ENCODE results near the gene PRSS23.
A peak's percentile ranks its signal among the peaks of the same experiment; 100 is the strongest.

The PRSS23 gene

DNA sequence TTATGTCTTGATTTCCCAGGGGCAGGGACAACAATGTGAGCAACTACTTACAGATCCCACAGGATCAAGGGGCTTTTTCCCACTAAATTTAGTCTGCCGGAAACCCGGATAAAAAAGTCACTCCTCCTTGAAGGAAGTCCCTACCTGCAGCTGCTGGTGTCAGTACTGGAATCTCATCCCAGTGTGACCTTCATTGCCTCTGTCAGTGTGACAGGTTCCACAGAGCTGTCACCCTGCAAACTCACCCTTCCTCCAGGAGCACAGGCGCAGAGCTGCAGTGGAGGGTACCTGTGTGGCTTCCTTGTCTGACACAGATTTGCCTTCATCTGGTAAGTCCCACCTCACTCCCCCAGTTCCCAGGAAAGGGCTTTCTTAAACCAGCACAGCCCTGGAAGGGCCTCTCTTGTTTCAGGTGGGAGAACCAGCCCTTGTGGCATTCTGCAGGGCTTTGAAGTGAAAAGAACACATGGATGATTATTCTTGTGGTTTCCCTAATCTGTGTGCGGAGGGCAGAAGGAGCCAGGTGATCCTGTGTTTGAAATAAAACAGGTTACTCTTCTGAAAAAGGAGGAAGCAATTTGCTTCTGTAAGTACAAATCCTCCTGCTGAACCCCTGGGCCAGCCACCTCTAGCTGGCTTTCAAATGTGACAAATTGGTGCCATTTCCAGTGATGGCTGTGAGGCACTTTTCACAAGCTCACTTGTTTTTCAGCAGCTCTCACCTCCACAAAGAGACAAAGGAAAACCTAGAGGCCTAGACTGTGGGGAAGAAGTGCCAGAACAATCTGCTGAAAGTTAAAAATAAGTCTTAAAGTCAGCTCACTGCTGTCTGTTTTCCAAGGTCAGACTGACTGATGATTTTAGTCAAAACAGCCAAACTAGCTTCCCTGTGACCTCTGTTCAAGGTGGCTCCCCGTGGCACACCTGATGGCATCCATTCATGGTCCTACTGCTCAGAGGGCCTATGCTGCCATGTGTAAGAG, 9.2 kb upstream of the PRSS23 start:
- no peak for DNase-seq

DNA sequence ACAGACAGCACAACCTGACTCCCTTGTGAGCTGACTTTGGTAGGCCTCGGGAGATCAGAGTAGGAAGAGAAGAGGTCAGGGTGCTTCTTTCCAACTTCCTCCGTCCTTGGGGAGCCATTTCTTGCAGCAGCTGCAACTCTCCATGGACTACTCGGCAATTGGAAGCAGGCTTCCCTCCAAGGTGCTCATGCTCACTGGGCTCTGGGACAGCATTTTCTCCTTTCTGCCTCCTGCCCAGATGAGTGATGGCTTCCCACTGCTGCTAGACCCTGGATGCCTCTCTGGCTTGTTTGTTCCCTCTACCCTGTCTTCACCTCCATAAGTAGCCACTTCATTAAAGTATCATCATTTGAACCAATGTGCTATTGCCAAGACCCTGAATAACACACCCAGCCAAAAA, 8.2 kb upstream of the PRSS23 start:
- DNase-seq = no peak

GRCh38 chr11:86793307-86793706, 7.0 kb upstream of the PRSS23 start:
- DNase-seq = no peak

DNA sequence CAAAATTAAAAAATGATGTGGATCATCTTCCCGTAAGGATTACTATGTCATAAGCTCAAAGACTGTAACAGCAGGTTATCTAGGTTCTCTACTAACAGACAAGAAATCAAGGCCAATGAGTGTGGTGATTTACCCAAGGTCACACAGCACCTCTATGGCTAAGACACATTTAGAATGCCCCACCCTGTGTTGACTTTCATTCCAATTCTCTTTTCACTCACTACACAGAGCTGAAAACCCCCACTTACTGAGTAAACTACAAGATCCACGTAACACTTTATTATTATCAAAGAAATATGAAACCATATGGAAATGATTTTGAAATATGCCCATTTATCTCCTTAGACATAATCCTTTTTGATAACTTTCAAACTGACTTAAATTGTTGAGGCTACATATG, 4.8 kb upstream of the PRSS23 start:
- no peak for DNase-seq

- DNase-seq = no peak
Observed at GRCh38 chr11:86795949-86796348, 4.4 kb upstream of the PRSS23 start.

GRCh38 chr11:86797133-86797532, 3.2 kb upstream of the PRSS23 start:
- no peak for DNase-seq

GRCh38 chr11:86798988-86799387, 1.4 kb upstream of the PRSS23 start:
- no peak for DNase-seq

- no peak for DNase-seq
Observed at GRCh38 chr11:86799680-86800075, 664 bp upstream of the PRSS23 start.

DNA sequence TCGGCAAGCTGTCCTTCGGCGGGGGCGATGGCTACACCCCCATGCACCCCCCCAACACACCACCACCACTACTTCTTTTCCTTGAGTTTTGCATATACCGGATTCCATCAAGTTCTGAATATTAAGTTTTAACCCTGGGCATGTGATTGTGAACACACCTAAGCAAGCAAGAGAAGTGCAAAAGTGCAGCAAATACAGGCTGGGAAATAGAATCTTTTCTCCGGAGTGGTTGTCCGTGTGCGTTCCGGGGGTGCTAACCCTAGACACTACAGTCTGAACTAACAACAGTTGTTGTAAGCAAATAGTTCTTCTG, 574 bp downstream of the PRSS23 start:
- DNase-seq = no peak

DNA sequence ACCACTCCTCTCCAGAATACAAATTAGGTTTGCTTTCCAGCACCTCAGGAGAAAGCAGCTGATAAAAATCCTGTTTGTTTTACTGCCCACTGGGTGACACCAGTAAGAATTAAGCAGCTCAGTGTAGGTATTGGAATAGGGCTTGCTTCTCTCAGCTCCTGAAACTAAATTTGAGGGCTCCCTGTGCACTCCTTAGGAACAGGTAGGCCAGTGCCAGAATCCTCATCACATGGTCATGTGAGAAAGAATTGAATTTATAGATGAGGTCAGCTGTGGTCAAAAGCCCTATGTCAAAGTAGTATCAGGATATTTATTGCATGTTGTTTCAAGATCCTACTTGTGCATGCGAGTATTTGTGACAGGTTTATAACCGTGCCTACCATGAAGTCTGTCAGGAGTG, 1.0 kb downstream of the PRSS23 start:
- DNase-seq = no peak

- no peak for DNase-seq
Observed at GRCh38 chr11:86802146-86802545, 1.8 kb downstream of the PRSS23 start.

DNA sequence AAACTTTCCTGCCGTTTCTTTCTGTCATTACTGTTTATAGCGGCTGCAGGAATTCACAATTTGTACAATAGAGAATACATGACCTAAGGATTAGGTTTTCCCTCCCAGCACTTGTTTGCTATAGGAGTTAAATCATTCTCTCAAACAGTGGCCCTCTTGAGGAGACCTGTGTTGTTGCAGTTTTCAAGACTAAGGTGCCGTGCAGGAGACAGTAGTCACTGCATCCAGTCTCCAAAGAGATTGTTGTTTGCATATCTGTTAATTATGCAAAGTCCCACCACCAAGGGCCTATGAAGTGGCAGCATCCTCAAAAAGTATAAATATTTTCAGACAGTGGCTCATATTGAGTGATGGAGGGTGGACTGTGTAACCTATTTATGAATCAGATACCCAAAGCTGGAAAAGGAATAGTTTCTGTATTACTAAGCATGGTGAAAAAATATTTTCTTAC, 2.3 kb downstream of the PRSS23 start:
- peak in 1 of 2 experiments; percentile 32 for DNase-seq

DNA sequence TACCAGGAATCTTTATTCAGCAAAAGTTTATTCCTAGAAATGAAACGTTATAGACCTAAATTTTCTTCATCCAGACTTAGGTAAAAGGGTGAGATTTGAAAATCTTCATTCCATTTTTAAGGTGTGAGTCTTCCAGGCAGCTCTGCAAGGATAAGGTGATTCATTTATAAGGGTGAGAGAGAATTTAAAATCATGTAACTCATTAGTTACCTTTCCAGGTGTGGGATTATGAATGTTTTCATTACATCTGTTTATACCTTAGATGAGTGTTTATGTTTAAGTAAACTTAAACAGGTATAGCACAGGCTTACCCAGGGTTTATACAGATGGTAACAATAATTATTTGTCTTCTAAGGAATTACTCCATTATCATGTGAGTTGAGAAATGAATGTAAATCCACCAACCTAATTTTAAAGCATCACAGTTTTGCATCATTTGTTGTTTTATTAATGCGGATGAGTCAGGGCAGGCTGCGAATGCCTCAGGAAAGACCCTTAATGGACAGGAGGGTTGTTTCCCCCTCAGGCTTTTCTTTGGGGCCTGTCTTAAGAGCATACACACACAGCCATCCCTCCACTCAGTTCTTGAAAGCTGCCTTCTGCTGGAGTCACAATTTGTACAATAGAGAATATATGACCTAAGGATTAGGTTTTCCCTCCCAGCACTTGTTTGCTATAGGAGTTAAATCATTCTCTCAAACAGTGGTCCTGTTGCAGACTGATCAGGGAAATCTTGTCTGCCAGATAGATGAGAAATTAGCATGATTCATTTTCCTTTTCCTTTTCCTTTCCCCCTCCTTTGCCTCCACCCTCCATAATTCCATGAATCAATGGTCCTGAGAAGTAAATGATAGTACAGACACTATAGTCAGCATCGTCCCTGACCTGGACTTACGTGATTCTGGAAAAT, 3.0 kb downstream of the PRSS23 start:
- no peak for DNase-seq

- no peak for DNase-seq
Observed at GRCh38 chr11:86804951-86805350, 4.6 kb downstream of the PRSS23 start.

GRCh38 chr11:86805873-86806310, 5.5 kb downstream of the PRSS23 start:
- DNase-seq = peak; percentile 23 to 51

GRCh38 chr11:86806903-86807302, 6.6 kb downstream of the PRSS23 start:
- DNase-seq = no peak

DNA sequence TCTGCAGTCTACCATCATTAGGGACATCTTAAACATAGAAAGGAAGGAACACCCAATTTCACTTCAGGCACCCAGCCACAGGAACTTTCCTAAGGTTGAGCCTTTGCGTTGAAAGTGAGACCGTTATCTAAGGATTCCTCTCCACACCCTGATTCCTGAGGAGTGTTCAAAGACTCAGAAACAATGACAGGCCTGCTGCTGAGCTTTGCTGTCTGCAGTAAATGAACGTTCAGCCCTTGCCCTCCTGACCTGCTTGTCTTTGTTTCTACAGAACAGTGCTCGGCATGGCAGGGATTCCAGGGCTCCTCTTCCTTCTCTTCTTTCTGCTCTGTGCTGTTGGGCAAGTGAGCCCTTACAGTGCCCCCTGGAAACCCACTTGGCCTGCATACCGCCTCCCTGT, 7.0 kb downstream of the PRSS23 start:
- no peak for DNase-seq

DNA sequence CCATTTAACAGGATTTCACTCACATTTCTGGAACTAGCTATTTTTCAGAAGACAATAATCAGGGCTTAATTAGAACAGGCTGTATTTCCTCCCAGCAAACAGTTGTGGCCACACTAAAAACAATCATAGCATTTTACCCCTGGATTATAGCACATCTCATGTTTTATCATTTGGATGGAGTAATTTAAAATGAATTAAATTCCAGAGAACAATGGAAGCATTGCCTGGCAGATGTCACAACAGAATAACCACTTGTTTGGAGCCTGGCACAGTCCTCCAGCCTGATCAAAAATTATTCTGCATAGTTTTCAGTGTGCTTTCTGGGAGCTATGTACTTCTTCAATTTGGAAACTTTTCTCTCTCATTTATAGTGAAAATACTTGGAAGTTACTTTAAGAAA, 9.2 kb downstream of the PRSS23 start:
- no peak for DNase-seq

DNA sequence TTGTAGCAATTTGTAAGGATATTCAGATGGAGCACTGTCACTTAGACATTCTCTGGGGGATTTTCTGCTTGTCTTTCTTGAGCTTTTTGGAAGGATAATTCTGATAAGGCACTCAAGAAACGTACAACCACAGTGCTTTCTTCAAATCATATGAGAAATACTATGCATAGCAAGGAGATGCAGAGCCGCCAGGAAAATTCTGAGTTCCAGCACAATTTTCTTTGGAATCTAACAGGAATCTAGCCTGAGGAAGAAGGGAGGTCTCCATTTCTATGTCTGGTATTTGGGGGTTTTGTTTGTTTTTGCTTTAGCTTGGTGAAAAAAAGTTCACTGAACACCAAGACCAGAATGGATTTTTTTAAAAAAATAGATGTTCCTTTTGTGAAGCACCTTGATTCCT, 9.9 kb downstream of the PRSS23 start:
- DNase-seq = no peak

- no peak for DNase-seq
Observed at GRCh38 chr11:86811637-86812321, 11.4 kb downstream of the PRSS23 start.

DNA sequence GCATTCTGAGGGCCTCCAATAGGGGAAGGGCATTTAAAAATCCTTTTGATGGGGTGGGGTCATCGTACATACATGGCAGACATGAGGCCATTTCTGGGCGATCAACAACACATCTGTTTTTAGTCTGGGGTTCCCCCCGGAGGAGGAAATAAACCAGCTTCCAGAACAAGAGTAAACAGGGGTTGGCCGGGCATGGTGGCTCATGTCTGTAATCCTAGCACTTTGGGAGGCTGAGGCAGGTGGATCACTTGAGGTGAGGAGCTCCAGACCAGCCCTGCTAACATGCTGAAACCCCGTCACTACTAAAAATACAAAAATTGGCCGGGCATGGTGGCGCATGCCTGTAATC, 12.0 kb downstream of the PRSS23 start:
- no peak for DNase-seq

GRCh38 chr11:86812981-86813380, 12.6 kb downstream of the PRSS23 start:
- DNase-seq = no peak

- no peak for DNase-seq
Observed at GRCh38 chr11:86814775-86815174, 14.4 kb downstream of the PRSS23 start.

All from activated CD4-positive, alpha-beta T cell treated with anti-CD3 and anti-CD28 coated beads, Interleukin-2, amount 50 U/mL, for 48 hours (primary cell).